ENCODE measurements around the gene JADE2.

- no peak for TF ChIP-seq CTCF (IDR thresholded peaks at IDR 0.05; ENCODE audit: poor library complexity)
- TF ChIP-seq EZH2phosphoT487 (IDR thresholded peaks at IDR 0.05; ENCODE audit: low read depth, severe bottlenecking, unreplicated experiment) = no peak
These were observed 20.7 kb upstream of the JADE2 start for GRCh38 chr5:134504629-134505300.
